AG10803 (cell line): ENCODE data around the gene RGS7.

Experiments
- DNase-seq: peaks from one replicate; pipeline ENCODE4 v3.0.0; 2010; ENCODE audit warnings: low read depth
- H3K4me3 ChIP-seq: 2 replicates; pipeline ENCODE4 v1.5.1; 2011; ENCODE audit warnings: mild to moderate bottlenecking, low read length, control low read depth
- TF ChIP-seq, protein P1 (sequence below): conservative IDR thresholded peaks from 2 replicates; pipeline ENCODE4 v1.5.1; 2011; ENCODE audit warnings: mild to moderate bottlenecking, low read length, control low read depth, inconsistent platforms

Gene RGS7

GRCh38 chr1:241181971-241182370 lies 175.0 kb downstream of the RGS7 start:
- H3K4me3 ChIP-seq, result no peak overlapping the region
- TF ChIP-seq, protein P1, sequence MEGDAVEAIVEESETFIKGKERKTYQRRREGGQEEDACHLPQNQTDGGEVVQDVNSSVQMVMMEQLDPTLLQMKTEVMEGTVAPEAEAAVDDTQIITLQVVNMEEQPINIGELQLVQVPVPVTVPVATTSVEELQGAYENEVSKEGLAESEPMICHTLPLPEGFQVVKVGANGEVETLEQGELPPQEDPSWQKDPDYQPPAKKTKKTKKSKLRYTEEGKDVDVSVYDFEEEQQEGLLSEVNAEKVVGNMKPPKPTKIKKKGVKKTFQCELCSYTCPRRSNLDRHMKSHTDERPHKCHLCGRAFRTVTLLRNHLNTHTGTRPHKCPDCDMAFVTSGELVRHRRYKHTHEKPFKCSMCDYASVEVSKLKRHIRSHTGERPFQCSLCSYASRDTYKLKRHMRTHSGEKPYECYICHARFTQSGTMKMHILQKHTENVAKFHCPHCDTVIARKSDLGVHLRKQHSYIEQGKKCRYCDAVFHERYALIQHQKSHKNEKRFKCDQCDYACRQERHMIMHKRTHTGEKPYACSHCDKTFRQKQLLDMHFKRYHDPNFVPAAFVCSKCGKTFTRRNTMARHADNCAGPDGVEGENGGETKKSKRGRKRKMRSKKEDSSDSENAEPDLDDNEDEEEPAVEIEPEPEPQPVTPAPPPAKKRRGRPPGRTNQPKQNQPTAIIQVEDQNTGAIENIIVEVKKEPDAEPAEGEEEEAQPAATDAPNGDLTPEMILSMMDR, result no peak
- no peak for DNase-seq

DNA sequence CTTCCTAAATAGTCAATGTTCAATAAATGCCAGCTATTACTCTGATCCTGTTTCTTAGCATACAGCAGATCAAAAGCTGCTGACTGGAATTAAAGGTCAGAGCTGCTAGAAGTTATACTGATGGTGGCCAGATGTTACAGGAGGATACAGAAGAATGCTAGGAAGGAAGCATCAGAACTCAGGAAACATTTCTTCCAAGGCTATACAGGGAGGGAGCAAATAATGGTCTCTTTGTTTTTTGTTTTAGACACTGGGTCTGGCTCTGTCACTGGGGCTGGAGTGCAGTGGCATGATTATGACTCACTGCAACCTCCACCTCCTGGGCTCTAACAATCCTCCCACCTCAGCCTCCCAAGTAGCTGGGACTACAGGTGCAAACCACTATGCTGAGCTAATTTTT lies 175.5 kb downstream of the RGS7 start:
- no peak for DNase-seq
- no peak overlapping the region for H3K4me3 ChIP-seq
- TF ChIP-seq, protein P1, result no peak

DNA sequence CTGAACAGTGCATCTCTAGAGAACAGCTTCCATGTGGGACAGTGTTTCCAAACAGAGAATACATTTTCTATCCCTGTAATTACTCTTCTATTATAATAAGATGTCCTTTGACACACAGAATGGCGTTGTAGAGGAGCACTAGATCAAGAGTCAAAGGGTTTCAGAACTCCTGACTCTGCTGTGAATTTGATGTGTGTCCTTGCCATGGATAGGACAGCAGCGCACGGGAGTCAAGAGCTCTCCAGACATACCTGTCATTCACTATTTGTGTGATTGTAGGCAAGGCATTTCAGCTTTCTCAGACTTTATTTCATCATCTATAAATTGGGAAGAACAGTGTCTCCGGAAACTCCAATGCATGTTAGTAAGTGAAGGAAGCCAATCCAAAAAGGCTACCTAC lies 176.4 kb downstream of the RGS7 start:
- TF ChIP-seq, protein P1, result no peak
- no peak for DNase-seq
- H3K4me3 ChIP-seq, result no peak overlapping the region

DNA sequence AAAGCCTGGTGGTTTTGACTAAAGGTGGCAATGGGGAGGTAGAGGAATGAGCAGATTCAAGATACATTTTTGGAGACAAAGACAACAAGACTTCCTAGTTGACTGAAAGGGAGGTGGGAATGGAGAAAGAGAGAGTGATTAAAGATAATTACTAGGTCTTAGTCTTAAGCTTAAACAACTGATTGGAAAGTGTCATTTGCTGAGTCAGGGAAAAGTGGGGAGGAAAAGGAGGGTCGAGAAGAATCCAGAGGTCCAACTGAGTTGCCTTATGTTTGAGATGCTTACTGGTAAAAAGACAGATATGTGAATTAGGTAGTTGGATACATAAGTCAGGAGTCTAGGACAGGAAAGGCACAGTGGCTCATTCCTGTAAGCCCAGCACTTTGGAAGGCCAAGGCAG lies 179.3 kb downstream of the RGS7 start:
- TF ChIP-seq, protein P1, result no peak
- no peak overlapping the region for H3K4me3 ChIP-seq
- DNase-seq, result no peak

GRCh38 chr1:241172486-241172885 lies 184.5 kb downstream of the RGS7 start:
- DNase-seq, result no peak

GRCh38 chr1:241171991-241172390 lies 185.0 kb downstream of the RGS7 start:
- TF ChIP-seq, protein P1, result no peak
- no peak overlapping the region for H3K4me3 ChIP-seq
- no peak for DNase-seq

More at GRCh38 chr1:241172486-241172885, 184.5 kb downstream of the RGS7 start:
- TF ChIP-seq, protein P1, result no peak
- H3K4me3 ChIP-seq, result no peak overlapping the region

DNA sequence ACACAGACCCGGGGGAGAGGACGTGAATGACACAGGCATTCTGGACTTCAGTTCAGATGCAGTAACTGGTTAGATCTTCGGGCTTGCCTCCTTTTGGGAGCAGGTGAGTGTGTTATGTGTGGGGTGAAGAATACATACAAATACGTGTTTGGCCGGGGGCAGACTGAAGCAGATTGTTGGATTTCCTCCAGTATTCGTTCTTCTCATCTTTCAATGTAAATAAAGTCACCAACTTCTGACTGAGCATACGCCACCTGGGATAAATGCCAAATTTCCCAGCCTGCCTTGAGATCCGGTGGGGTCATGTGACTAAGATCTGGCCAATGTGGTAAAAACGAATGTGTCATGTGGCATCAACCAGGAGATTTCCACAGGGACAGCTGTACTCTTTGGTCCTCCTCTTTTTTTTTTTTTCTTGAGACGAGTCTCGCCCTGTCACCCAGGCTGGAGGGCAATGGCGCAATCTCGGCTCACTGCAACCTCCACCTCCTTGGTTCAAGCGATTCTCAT lies 189.8 kb downstream of the RGS7 start:
- no peak for DNase-seq
- TF ChIP-seq, protein P1, result no peak
- no peak overlapping the region for H3K4me3 ChIP-seq
